Measurements from ENCODE around the gene TMEM203.
A peak's percentile ranks its signal among the peaks of the same experiment; 100 is the strongest.

Gene TMEM203

GRCh38 chr9:137217276-137218211 lies 12.1 kb upstream of the TMEM203 start:
- no peak for DNase-seq

GRCh38 chr9:137216188-137216965 lies 10.9 kb upstream of the TMEM203 start:
- DNase-seq, result no peak

- DNase-seq, result no peak
Observed at GRCh38 chr9:137215196-137215986, 9.9 kb upstream of the TMEM203 start.

- no peak for DNase-seq
Observed at GRCh38 chr9:137214620-137215019, 9.2 kb upstream of the TMEM203 start.

- DNase-seq, result no peak
Observed at GRCh38 chr9:137213160-137214060, 8.0 kb upstream of the TMEM203 start.

- no peak for DNase-seq
Observed at GRCh38 chr9:137212520-137212919, 7.1 kb upstream of the TMEM203 start.

GRCh38 chr9:137211532-137211931 lies 6.1 kb upstream of the TMEM203 start:
- no peak for DNase-seq

GRCh38 chr9:137206602-137207001 lies 1.2 kb upstream of the TMEM203 start:
- no peak for DNase-seq

- no peak for DNase-seq
Observed at GRCh38 chr9:137204731-137205125, 720 bp downstream of the TMEM203 start.

- no peak for DNase-seq
Observed at GRCh38 chr9:137202966-137203365, 2.5 kb downstream of the TMEM203 start.

GRCh38 chr9:137201205-137201868 lies 4.1 kb downstream of the TMEM203 start:
- DNase-seq, result no peak

- DNase-seq, result peak; percentile 99
Observed at GRCh38 chr9:137200311-137201204, 4.9 kb downstream of the TMEM203 start, which contains the start of gene TPRN. TSS of gene TPRN (minus strand) at chr9:137200741. CDS start at chr9:137200711, 30 bp downstream.

- no peak for DNase-seq
Observed at GRCh38 chr9:137199411-137200121, 5.9 kb downstream of the TMEM203 start.

- no peak for DNase-seq
Observed at GRCh38 chr9:137198902-137199283, 6.6 kb downstream of the TMEM203 start.

GRCh38 chr9:137198051-137198901 lies 7.2 kb downstream of the TMEM203 start:
- no peak for DNase-seq

- peak; percentile 49 for DNase-seq
Observed at GRCh38 chr9:137195525-137196220, 9.8 kb downstream of the TMEM203 start.

GRCh38 chr9:137194909-137195308 lies 10.5 kb downstream of the TMEM203 start:
- DNase-seq, result no peak

GRCh38 chr9:137194388-137194787 lies 11.1 kb downstream of the TMEM203 start:
- no peak for DNase-seq
